Astrocyte of the cerebellum (primary cell): ENCODE measurements around the gene NR2C1.

Experiments used
- DNase-seq: peaks from one replicate; pipeline ENCODE4 v3.0.0-alpha.2; 2011; ENCODE audit warnings: low read depth
- H3K4me3 ChIP-seq: 2 replicates; pipeline ENCODE4 v1.5.1; 2011; ENCODE audit warnings: mild to moderate bottlenecking, low read depth, low read length, moderate library complexity
- in situ Hi-C: cut with HindIII; loops from 2 replicates; pipeline ENCODE4 v1.10.0; 2017; ENCODE audit warnings: low sequenced_read_pairs
- TF ChIP-seq, protein P1 (sequence below): IDR thresholded peaks from 2 replicates; pipeline ENCODE4 v1.5.1; 2012; ENCODE audit warnings: low read length, low read depth, moderate library complexity, mild to moderate bottlenecking; ENCODE audit errors: missing control alignments

The NR2C1 gene

GRCh38 chr12:95072900-95073697 is at the start of gene NR2C1:
Gene NR2C1, minus strand, starts transcription at chr12:95073618. Its CDS starts 6,234 bp downstream, at chr12:95067384.
- TF ChIP-seq, protein P1, sequence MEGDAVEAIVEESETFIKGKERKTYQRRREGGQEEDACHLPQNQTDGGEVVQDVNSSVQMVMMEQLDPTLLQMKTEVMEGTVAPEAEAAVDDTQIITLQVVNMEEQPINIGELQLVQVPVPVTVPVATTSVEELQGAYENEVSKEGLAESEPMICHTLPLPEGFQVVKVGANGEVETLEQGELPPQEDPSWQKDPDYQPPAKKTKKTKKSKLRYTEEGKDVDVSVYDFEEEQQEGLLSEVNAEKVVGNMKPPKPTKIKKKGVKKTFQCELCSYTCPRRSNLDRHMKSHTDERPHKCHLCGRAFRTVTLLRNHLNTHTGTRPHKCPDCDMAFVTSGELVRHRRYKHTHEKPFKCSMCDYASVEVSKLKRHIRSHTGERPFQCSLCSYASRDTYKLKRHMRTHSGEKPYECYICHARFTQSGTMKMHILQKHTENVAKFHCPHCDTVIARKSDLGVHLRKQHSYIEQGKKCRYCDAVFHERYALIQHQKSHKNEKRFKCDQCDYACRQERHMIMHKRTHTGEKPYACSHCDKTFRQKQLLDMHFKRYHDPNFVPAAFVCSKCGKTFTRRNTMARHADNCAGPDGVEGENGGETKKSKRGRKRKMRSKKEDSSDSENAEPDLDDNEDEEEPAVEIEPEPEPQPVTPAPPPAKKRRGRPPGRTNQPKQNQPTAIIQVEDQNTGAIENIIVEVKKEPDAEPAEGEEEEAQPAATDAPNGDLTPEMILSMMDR, result no peak
- H3K4me3 ChIP-seq, result peak within 1 kb of the TSS; percentile 90
- peak; percentile 75 for DNase-seq
- in situ Hi-C loops, result no loop called here

- TF ChIP-seq, protein P1, result no peak
- no peak overlapping the region for H3K4me3 ChIP-seq
- in situ Hi-C loops, result loop anchor here (5.0 to 25.0 kb wide), 2 partner anchors 214 to 419 kb away; no protein-coding TSS in a partner anchor
Measured at GRCh38 chr12:95118788-95119179, 45.4 kb upstream of the NR2C1 start.

DNA sequence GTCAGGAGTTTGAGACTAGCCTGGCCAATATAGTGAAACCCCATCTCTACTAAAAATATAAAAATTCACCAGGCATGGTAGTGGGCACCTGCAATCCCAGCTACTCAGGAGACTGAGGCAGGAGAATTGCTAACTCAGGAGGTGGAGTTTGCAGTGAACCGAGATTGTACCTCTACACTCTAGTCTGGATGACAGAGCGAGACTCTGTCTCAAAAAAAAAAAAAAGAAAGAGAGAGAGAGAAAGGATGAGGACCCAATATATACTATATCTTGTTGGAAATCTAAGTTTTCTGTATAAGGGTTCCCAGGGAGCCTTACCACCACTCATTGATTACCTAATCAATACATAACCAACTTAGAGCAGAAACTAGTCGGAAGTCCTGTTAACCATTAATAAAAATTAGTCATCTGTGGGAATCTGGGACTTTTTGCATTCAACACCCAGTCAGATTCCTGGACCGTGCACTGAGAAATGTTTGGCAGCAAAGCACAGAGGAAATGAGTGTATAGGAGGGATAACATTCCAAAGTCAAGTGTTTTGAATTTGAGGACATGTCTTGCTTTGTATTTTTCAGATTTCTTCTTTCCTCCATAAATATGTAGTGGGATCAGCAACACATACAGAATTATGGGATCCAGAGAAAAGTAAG is 44.8 kb upstream of the NR2C1 start:
- no peak overlapping the region for H3K4me3 ChIP-seq
- peak; percentile 63 for DNase-seq
- in situ Hi-C loops, result loop anchor here (5.0 to 25.0 kb wide), 2 partner anchors 214 to 419 kb away; no protein-coding TSS in a partner anchor
- TF ChIP-seq, protein P1, result no peak

More at GRCh38 chr12:95118788-95119179, 45.4 kb upstream of the NR2C1 start:
- no peak for DNase-seq

- in situ Hi-C loops, result loop anchor here (5.0 to 25.0 kb wide), 2 partner anchors 215 to 420 kb away; no protein-coding TSS in a partner anchor
- TF ChIP-seq, protein P1, result peak; percentile 42
- H3K4me3 ChIP-seq, result no peak overlapping the region
- DNase-seq, result peak; percentile 60
Measured at GRCh38 chr12:95117178-95117599, 43.8 kb upstream of the NR2C1 start.

DNA sequence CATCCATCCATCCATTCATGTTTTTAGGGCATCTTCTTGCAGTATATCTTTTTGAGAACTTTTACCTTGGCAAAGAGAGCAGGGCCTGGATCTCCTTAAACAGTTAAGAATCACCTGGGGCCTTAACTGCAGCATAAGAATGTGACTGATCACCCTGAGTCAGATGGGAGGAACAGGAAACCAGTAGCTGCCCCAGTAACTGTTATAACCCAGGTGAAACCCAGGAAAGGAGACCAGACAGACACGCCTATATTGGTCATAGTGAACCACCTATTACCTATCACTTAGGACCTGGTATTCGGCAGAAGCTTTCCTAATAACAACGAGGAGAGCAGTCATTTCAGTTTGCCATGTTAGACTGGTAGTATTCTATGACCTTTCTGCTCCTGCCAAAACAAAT is 43.4 kb upstream of the NR2C1 start:
- TF ChIP-seq, protein P1, result no peak
- DNase-seq, result no peak
- in situ Hi-C loops, result loop anchor here (5.0 to 25.0 kb wide), 2 partner anchors 216 to 421 kb away; no protein-coding TSS in a partner anchor
- H3K4me3 ChIP-seq, result no peak overlapping the region

GRCh38 chr12:95116341-95116740 is 42.9 kb upstream of the NR2C1 start:
- TF ChIP-seq, protein P1, result no peak
- in situ Hi-C loops, result loop anchor here (5.0 to 25.0 kb wide), 2 partner anchors 216 to 421 kb away; no protein-coding TSS in a partner anchor
- H3K4me3 ChIP-seq, result no peak overlapping the region
- DNase-seq, result no peak
